Measurements from ENCODE around the gene ANGPTL2.

ANGPTL2 gene

DNA sequence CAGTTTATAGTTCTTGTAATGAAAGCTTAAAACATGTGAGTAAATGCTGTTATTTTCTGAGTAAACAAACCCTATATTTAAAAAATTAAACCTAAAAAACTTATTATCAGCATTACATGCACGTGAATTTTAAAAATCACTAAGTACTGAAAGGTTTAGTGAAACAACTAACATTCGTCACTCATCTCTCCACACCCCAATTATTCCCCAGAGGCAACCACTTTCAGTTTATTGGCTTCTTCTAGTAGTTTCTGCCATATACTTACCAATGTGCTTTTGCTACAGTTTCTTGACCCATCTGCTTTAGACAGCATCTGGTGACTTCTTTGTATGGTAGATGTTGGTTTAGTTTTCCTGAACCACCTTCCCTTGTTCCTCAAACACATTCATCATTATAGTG lies 58.1 kb downstream of the ANGPTL2 start:
- DNase-seq (no peak), ATAC-seq (ENCODE audit: insufficient read depth, low read depth) (no peak)
- Histone ChIP-seq H3K9ac (ENCODE audit: low read depth, low read length) (no peak overlapping the region), H2AFZ (ENCODE audit: low read depth, low read length) (no peak overlapping the region), H3K4me3 (ENCODE audit: low read depth in 1 of 2, low read length in 2 of 2) (no peak overlapping the region), H3K4me2 (ENCODE audit: insufficient read depth, low read length) (no peak overlapping the region), H4K20me1 (ENCODE audit: insufficient read depth, low read length) (peaks cover 2% of the 10 kb centered on the region; the same call in 1 of the 2 replicates), H3K4me1 (ENCODE audit: insufficient read depth, low read length) (no peaks in the 10 kb centered on the region), H3K9me3 (ENCODE audit: insufficient read depth, low read length, severe bottlenecking) (no peaks in the 10 kb centered on the region), H3K27me3 (ENCODE audit: insufficient read depth, low read length, poor library complexity) (peaks cover 12% of the 10 kb centered on the region), H3K79me2 (ENCODE audit: insufficient read depth, low read length) (no peaks in the 10 kb centered on the region), H3K27ac (ENCODE audit: low read length) (no peak overlapping the region), H3K36me3 (ENCODE audit: insufficient read depth, low read length) (no peaks in the 10 kb centered on the region)
- TF ChIP-seq, protein P1, sequence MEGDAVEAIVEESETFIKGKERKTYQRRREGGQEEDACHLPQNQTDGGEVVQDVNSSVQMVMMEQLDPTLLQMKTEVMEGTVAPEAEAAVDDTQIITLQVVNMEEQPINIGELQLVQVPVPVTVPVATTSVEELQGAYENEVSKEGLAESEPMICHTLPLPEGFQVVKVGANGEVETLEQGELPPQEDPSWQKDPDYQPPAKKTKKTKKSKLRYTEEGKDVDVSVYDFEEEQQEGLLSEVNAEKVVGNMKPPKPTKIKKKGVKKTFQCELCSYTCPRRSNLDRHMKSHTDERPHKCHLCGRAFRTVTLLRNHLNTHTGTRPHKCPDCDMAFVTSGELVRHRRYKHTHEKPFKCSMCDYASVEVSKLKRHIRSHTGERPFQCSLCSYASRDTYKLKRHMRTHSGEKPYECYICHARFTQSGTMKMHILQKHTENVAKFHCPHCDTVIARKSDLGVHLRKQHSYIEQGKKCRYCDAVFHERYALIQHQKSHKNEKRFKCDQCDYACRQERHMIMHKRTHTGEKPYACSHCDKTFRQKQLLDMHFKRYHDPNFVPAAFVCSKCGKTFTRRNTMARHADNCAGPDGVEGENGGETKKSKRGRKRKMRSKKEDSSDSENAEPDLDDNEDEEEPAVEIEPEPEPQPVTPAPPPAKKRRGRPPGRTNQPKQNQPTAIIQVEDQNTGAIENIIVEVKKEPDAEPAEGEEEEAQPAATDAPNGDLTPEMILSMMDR (IDR thresholded peaks at IDR 0.05; ENCODE audit: borderline replicate concordance, extremely low read depth, low read length, poor library complexity, severe bottlenecking), result no peak
- no peak for TF ChIP-seq EZH2 (IDR thresholded peaks at IDR 0.05; ENCODE audit: borderline replicate concordance, low read depth, low read length, severe bottlenecking)

DNA sequence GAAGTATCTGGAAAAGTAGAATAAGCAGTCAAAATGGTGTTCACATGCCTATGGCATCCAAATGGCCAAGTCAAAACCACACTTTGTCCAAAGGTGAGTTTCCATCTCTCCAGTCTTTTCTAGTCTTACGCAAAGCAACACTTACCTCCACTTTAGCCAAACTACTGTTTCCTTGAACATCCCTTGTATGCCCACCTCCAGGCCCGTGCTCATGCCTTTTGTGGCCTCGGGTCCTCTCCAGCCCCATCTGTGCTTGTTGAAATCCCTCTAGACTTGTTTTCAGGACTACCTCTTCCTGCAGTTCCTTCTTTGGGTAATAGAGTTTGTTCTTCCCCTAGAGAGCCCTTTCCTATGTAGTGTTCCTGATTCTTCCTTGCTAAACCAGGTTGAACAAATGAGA lies 61.0 kb downstream of the ANGPTL2 start:
- no peaks in the 10 kb centered on the region for H3K4me1 ChIP-seq (ENCODE audit: insufficient read depth, low read length)

DNA sequence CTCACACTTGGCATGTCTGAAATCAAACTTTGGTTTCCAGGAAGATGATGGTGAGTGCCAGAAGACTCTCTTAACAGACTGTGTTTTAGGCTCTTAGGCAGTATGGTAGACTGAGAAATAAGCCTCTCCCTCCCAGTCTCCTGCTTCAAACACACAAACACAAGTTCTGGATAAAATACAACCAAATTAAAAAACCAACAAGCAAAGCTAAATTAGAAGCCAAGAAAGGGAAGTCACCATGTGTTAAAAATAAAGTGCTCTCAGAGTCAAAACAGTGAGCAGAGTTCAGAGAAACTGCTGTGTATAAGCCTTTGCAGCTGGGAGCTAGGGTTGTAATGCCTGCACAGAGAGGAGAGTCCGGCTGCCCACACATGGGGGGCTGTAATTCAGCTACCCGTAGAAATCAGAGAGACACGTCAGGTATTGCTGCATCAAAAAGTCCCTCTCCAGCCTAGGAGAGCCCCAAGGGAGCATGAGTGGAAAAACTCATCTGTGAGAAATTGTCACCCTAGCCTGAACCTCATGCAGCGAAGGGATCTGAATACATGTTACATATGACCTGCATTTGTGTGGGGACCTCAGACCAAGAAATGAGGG lies 62.6 kb downstream of the ANGPTL2 start:
- Histone ChIP-seq H3K27me3 (ENCODE audit: insufficient read depth, low read length, poor library complexity) (peaks cover 7% of the 10 kb centered on the region), H3K4me2 (ENCODE audit: insufficient read depth, low read length) (no peak overlapping the region), H3K4me3 (ENCODE audit: low read depth in 1 of 2, low read length in 2 of 2) (no peak overlapping the region), H4K20me1 (ENCODE audit: insufficient read depth, low read length) (peaks cover 4% of the 10 kb centered on the region; the same call in 1 of the 2 replicates), H3K4me1 (ENCODE audit: insufficient read depth, low read length) (no peaks in the 10 kb centered on the region), H3K36me3 (ENCODE audit: insufficient read depth, low read length) (no peaks in the 10 kb centered on the region), H3K9ac (ENCODE audit: low read depth, low read length) (no peak overlapping the region), H3K79me2 (ENCODE audit: insufficient read depth, low read length) (no peaks in the 10 kb centered on the region), H2AFZ (ENCODE audit: low read depth, low read length) (no peak overlapping the region), H3K27ac (ENCODE audit: low read length) (no peak overlapping the region), H3K9me3 (ENCODE audit: insufficient read depth, low read length, severe bottlenecking) (no peaks in the 10 kb centered on the region)
- TF ChIP-seq, protein P1 (IDR thresholded peaks at IDR 0.05; ENCODE audit: borderline replicate concordance, extremely low read depth, low read length, poor library complexity, severe bottlenecking), result no peak
- TF ChIP-seq EZH2 (IDR thresholded peaks at IDR 0.05; ENCODE audit: borderline replicate concordance, low read depth, low read length, severe bottlenecking), result no peak
- no peak for DNase-seq
- ATAC-seq (ENCODE audit: insufficient read depth, low read depth), result no peak

More for the DNA sequence above, 61.0 kb downstream of the ANGPTL2 start:
- no peak for DNase-seq
- Histone ChIP-seq H3K27ac (ENCODE audit: low read length) (no peak overlapping the region), H3K27me3 (ENCODE audit: insufficient read depth, low read length, poor library complexity) (peaks cover 7% of the 10 kb centered on the region), H3K4me3 (ENCODE audit: low read depth in 1 of 2, low read length in 2 of 2) (no peak overlapping the region), H3K9me3 (ENCODE audit: insufficient read depth, low read length, severe bottlenecking) (no peaks in the 10 kb centered on the region), H2AFZ (ENCODE audit: low read depth, low read length) (no peak overlapping the region), H3K79me2 (ENCODE audit: insufficient read depth, low read length) (no peaks in the 10 kb centered on the region), H3K9ac (ENCODE audit: low read depth, low read length) (no peak overlapping the region), H3K36me3 (ENCODE audit: insufficient read depth, low read length) (no peaks in the 10 kb centered on the region), H3K4me2 (ENCODE audit: insufficient read depth, low read length) (no peak overlapping the region), H4K20me1 (ENCODE audit: insufficient read depth, low read length) (peaks cover 4% of the 10 kb centered on the region; the same call in 1 of the 2 replicates)
- no peak for ATAC-seq (ENCODE audit: insufficient read depth, low read depth)
- no peak for TF ChIP-seq EZH2 (IDR thresholded peaks at IDR 0.05; ENCODE audit: borderline replicate concordance, low read depth, low read length, severe bottlenecking)
- TF ChIP-seq, protein P1 (IDR thresholded peaks at IDR 0.05; ENCODE audit: borderline replicate concordance, extremely low read depth, low read length, poor library complexity, severe bottlenecking), result no peak

Measured in DND-41 (cell line).